Adrenal gland (tissue), 12 donors: Measurements from ENCODE around the gene TBC1D19. TPM values are rescaled to one million over a fixed set of nuclear protein-coding genes. Genes with fewer than 3 reads are reported as not detected.
"Not testable (repeated sequence)": the region's sequence is repeated elsewhere in the genome, so short reads cannot be mapped to it uniquely, and the experiment has no call there.

Experiments
- DNase-seq, 7 donors: peaks; one replicate each; pipeline ENCODE4 v3.0.0-alpha.2; 2019 to 2020
- H3K27ac ChIP-seq, 5 donors: fragments of 200-600 bp; sonication (generic) in 4 of 5; 1 replicate in 3 of 5; 2 replicates in 2 of 5; pipeline versions ENCODE4 v1.5.1 to v1.8.0; 2016 to 2020; ENCODE audit warnings: mild to moderate bottlenecking in 1 of 5
- H3K27me3 ChIP-seq: fragments of 200-600 bp; 2 replicates; pipeline ENCODE4 v1.8.0; 2021
- H3K36me3 ChIP-seq, 2 donors: fragments of 200-600 bp; replicated peaks in 1 of 2; 1 replicate in 1 of 2; 2 replicates in 1 of 2; pipeline versions ENCODE4 v1.5.1 to v1.8.0; 2018 to 2022
- H3K4me1 ChIP-seq, 2 donors: fragments of 200-600 bp; replicated peaks in 1 of 2; 1 replicate in 1 of 2; 2 replicates in 1 of 2; pipeline versions ENCODE4 v1.5.1 to v1.8.0; 2018 to 2021
- H3K4me3 ChIP-seq, 4 donors: fragments of 200-600 bp; sonication (generic) in 3 of 4; one replicate each; pipeline ENCODE4 v1.5.1; 2016 to 2018
- H3K9me3 ChIP-seq, 3 donors: fragments of 200-600 bp; sonication (generic) in 1 of 3; replicated peaks in 1 of 3; 1 replicate in 2 of 3; 2 replicates in 1 of 3; pipeline versions ENCODE4 v1.5.1 to v1.8.0; 2016 to 2021
- CTCF ChIP-seq, 6 experiments: fragments of 450-650 bp in 4 of 6; fragments of 200-600 bp in 2 of 6; sonication (generic) in 1 of 6; IDR thresholded peaks; 1 replicate in 5 of 6; 2 replicates in 1 of 6; pipeline versions ENCODE4 v1.5.1 to v1.8.0; 2016 to 2021; ENCODE audit warnings: antibody characterized with exemption in 6 of 6, mild to moderate bottlenecking in 2 of 6, moderate library complexity in 1 of 6
- POLR2A ChIP-seq, 2 donors: fragments of 450-650 bp; IDR thresholded peaks; one replicate each; pipeline ENCODE4 v1.6.1; 2017; ENCODE audit warnings: antibody characterized with exemption in 2 of 2, mild to moderate bottlenecking in 2 of 2, moderate library complexity in 1 of 2
- WGBS, 4 donors: extraction: QIAGEN DNeasy Blood & Tissue Kit in 2 of 4; methylation state at CpG; one replicate each; pipeline versions ENCODE4 v1.1.5 to v1.1.7; 2013 to 2017; 5-methylcytosine and 5-hydroxymethylcytosine counted together
- intact Hi-C, 2 donors: fragments of 100-400 bp; cut with DNase I; formaldehyde crosslinking; loops; one replicate each; pipeline versions ENCODE4 v1.14.1 to v1.15.0; 2022 to 2023
- polyA plus RNA-seq, 3 donors: library from polyadenylated mRNA; stranded (reverse); fragments of 200-250 nt in 2 of 3; fragments of 350-450 nt in 1 of 3; fragmentation: Illumina TruSeq in 1 of 3; extraction: RNeasy Lipid Tissue Mini Kit (QIAGEN cat#74804) in 1 of 3; gene quantifications; one replicate each; pipeline ENCODE4 v1.2.3, GENCODE V29; 2013 to 2014
- total RNA-seq, 9 donors: library from RNA; depleted of rRNA in 4 of 9; stranded (reverse); fragments of >200 nt in 4 of 9; fragments of 120-200 nt in 1 of 9; fragmentation: NEBNext Ultra II Directional in 1 of 9; extraction: Animal tissue kit (Norgen Biotek cat#: 25700) in 1 of 9; gene quantifications; one replicate each; pipeline versions ENCODE4 v1.1.0 to v1.2.4, GENCODE V29; 2013 to 2023
- donor health status: healthy with polysubstance abuse.
- donor health status: Bipolar disorder and iron deficiency.
- donor health status: DM: yes; HTN: yes; CAD: no.
- donor health status: DM: no; HTN: no; CAD: no.
- donor health status: DM: no; HTN: no; CAD: no.
- donor health status: DM: yes; HTN: yes; CAD: no.

Gene TBC1D19
- total and polyA plus RNA-seq, 12 donors, result 3.5 to 37.0 (median 14.4) TPM

GRCh38 chr4:26692014-26692726 lies 108.3 kb downstream of the TBC1D19 start:
- Histone ChIP-seq H3K27me3 (no peaks in the 10 kb centered on the region), H3K36me3 (no peaks in the 10 kb centered on the region), H3K27ac (no peak overlapping the region), H3K9me3 (no peaks in the 10 kb centered on the region), H3K4me3 (no peak overlapping the region), H3K4me1 (no peaks in the 10 kb centered on the region)
- DNase-seq, result no peak
- WGBS, 4 donors, result 85 to 99% (median 88%) methylated on average over 4 of the region's 4 CpGs
- intact Hi-C loops, result no loop called here
- TF ChIP-seq POLR2A (IDR thresholded peaks at IDR 0.05) (no peak), CTCF (IDR thresholded peaks at IDR 0.05) (no peak)

GRCh38 chr4:26694131-26694530 lies 110.2 kb downstream of the TBC1D19 start:
- H3K4me1 ChIP-seq, H3K4me3 ChIP-seq, intact Hi-C loops, H3K27ac ChIP-seq, H3K9me3 ChIP-seq, H3K27me3 ChIP-seq, DNase-seq, H3K36me3 ChIP-seq: not testable (repeated sequence)
- 93 to 98% (median 95%) methylated on average over 11 to 13 of the region's 13 CpGs for WGBS, 4 donors

GRCh38 chr4:26700110-26700509 lies 116.2 kb downstream of the TBC1D19 start:
- Histone ChIP-seq H3K27me3 (no peaks in the 10 kb centered on the region), H3K4me3 (no peak overlapping the region), H3K4me1 (no peaks in the 10 kb centered on the region), H3K36me3 (no peaks in the 10 kb centered on the region), H3K9me3 (no peaks in the 10 kb centered on the region), H3K27ac (no peak overlapping the region)
- WGBS, 4 donors, result 86 to 95% (median 92%) methylated on average over 1 of the region's 1 CpG
- no peak for TF ChIP-seq CTCF (IDR thresholded peaks at IDR 0.05)
- no peak for TF ChIP-seq POLR2A (IDR thresholded peaks at IDR 0.05)
- intact Hi-C loops, result no loop called here
- no peak for DNase-seq

GRCh38 chr4:26701095-26701494 lies 117.2 kb downstream of the TBC1D19 start:
- H3K36me3 ChIP-seq, result no peaks in the 10 kb centered on the region
- H3K4me3 ChIP-seq, result no peak overlapping the region
- no peaks in the 10 kb centered on the region for H3K4me1 ChIP-seq
- H3K27ac ChIP-seq, result no peak overlapping the region
- H3K9me3 ChIP-seq, result no peaks in the 10 kb centered on the region
- no peak for DNase-seq
- intact Hi-C loops, result no loop called here
- no peaks in the 10 kb centered on the region for H3K27me3 ChIP-seq
- TF ChIP-seq POLR2A (IDR thresholded peaks at IDR 0.05) (no peak), CTCF (IDR thresholded peaks at IDR 0.05) (no peak)
- 90 to 95% (median 93%) methylated on average over 2 of the region's 2 CpGs for WGBS, 4 donors

GRCh38 chr4:26701786-26702227 lies 117.9 kb downstream of the TBC1D19 start:
- H3K27me3 ChIP-seq, result no peaks in the 10 kb centered on the region
- H3K27ac ChIP-seq, result no peak overlapping the region
- intact Hi-C loops, result no loop called here
- TF ChIP-seq POLR2A (IDR thresholded peaks at IDR 0.05) (no peak), CTCF (IDR thresholded peaks at IDR 0.05) (no peak)
- H3K36me3 ChIP-seq, result no peaks in the 10 kb centered on the region
- H3K9me3 ChIP-seq, result peaks cover 0 to 4% (median 0%) of the 10 kb centered on the region in 3 donors
- H3K4me3 ChIP-seq, result no peak overlapping the region
- no peak for DNase-seq
- H3K4me1 ChIP-seq, result no peaks in the 10 kb centered on the region
